Endothelial cell of umbilical vein (primary cell): ENCODE data around the gene MBD6. TPM values are rescaled to one million over a fixed set of nuclear protein-coding genes. Genes with fewer than 3 reads are reported as not detected.

ENCODE experiments used
- BruUV-seq: library from RNA; stranded (reverse); fragments of 400-500 nt; replicated peaks from 2 replicates; lab custom pipeline; 2021; lab: Mats Ljungman, UMichigan
- CTCF ChIA-PET: fragments of 300-600, 350-600 bp; sonication (Branson Sonifier 250); formaldehyde crosslinking; loops from one replicate; lab custom pipeline; 2021; ENCODE audit warnings: antibody characterized with exemption, inconsistent platforms; lab: Charles Lee
- POLR2A ChIA-PET: fragments of 300-600, 350-600 bp; sonication (Branson Sonifier 250); formaldehyde crosslinking; loops from one replicate; lab custom pipeline; 2021; ENCODE audit warnings: antibody characterized with exemption, inconsistent platforms; lab: Charles Lee
- DNase-seq: peaks from one replicate; pipeline ENCODE4 v3.0.0-alpha.2; 2011; ENCODE audit warnings: low read depth, low spot score
- FAIRE-seq: peaks from 2 replicates; lab custom pipeline; 2011; peaks lifted over from hg19 to GRCh38; lab: Jason Lieb, UNC
- H2AFZ ChIP-seq: 2 replicates; pipeline ENCODE4 v1.6.0; 2012; ENCODE audit warnings: low read depth, low read length, control low read depth, inconsistent platforms
- H3K27ac ChIP-seq: 2 replicates; pipeline ENCODE4 v1.5.1; 2011; ENCODE audit warnings: low read depth, mild to moderate bottlenecking, control low read depth, low read length, moderate library complexity; ENCODE audit not compliant: insufficient read depth
- H3K27me3 ChIP-seq, 2 experiments: 2 replicates each; pipeline versions ENCODE4 v1.6.0 to v1.6.1; 2011; ENCODE audit warnings: low read length in 2 of 2, mixed read lengths in 1 of 2; ENCODE audit not compliant: control insufficient read depth in 2 of 2, insufficient read depth in 2 of 2
- H3K36me3 ChIP-seq, 2 experiments: 2 replicates in 1 of 2; 3 replicates in 1 of 2; pipeline ENCODE4 v1.5.1; 2011; ENCODE audit warnings: low read length in 2 of 2, mild to moderate bottlenecking in 1 of 2, moderate library complexity in 1 of 2; ENCODE audit not compliant: control insufficient read depth in 2 of 2, insufficient read depth in 2 of 2; ENCODE audit errors: extremely low read depth in 1 of 2
- H3K4me1 ChIP-seq: 3 replicates; pipeline ENCODE4 v1.5.1; 2011; ENCODE audit warnings: mild to moderate bottlenecking, low read length; ENCODE audit not compliant: control insufficient read depth, insufficient read depth; ENCODE audit errors: extremely low read depth
- H3K4me2 ChIP-seq: 2 replicates; pipeline ENCODE4 v1.6.1; 2011; ENCODE audit warnings: low read length, control low read depth, mixed read lengths; ENCODE audit not compliant: insufficient read depth
- H3K4me3 ChIP-seq, 3 experiments: fragments of 200-600 bp in 1 of 3; sonication (generic), shearing (Covaris generic) in 1 of 3; replicated peaks in 1 of 3; 2 replicates each; pipeline ENCODE4 v1.5.1; 2011 to 2016; ENCODE audit warnings: control low read depth in 3 of 3, low read length in 3 of 3, mild to moderate bottlenecking in 2 of 3, inconsistent platforms in 1 of 3, low read depth in 1 of 3, moderate library complexity in 1 of 3; ENCODE audit not compliant: insufficient read depth in 1 of 3
- H3K79me2 ChIP-seq: 2 replicates; pipeline ENCODE4 v1.6.0; 2012; ENCODE audit warnings: low read length, inconsistent platforms; ENCODE audit not compliant: control insufficient read depth, insufficient read depth
- H3K9ac ChIP-seq: replicated peaks from 2 replicates; pipeline ENCODE3; 2011; ENCODE audit warnings: low read length, control low read depth; ENCODE audit not compliant: insufficient read depth; ENCODE audit errors: extremely low read depth
- H3K9me1 ChIP-seq: replicated peaks from 3 replicates; pipeline ENCODE4 v1.6.0; 2011; ENCODE audit warnings: mild to moderate bottlenecking, low read length; ENCODE audit not compliant: control insufficient read depth, insufficient read depth; ENCODE audit errors: extremely low read depth
- H3K9me3 ChIP-seq: replicated peaks from 2 replicates; pipeline ENCODE4 v1.5.1; 2012; ENCODE audit warnings: low read length, inconsistent platforms; ENCODE audit not compliant: control insufficient read depth, insufficient read depth
- H4K20me1 ChIP-seq: replicated peaks from 2 replicates; pipeline ENCODE3; 2011; ENCODE audit warnings: mild to moderate bottlenecking, low read length; ENCODE audit not compliant: control insufficient read depth, insufficient read depth; ENCODE audit errors: extremely low read depth
- EZH2 ChIP-seq: IDR thresholded peaks from 2 replicates; pipeline ENCODE4 v1.6.1; 2012; ENCODE audit warnings: borderline replicate concordance, low read depth, mild to moderate bottlenecking, moderate library complexity, low read length, inconsistent platforms; ENCODE audit not compliant: severe bottlenecking
- FOS ChIP-seq: IDR thresholded peaks from 2 replicates; pipeline ENCODE4 v1.6.1; 2011; ENCODE audit warnings: mild to moderate bottlenecking, low read length, moderate library complexity, borderline replicate concordance; ENCODE audit not compliant: insufficient read depth
- GATA2 ChIP-seq: IDR thresholded peaks from 2 replicates; pipeline ENCODE4 v1.7.0; 2011; ENCODE audit warnings: low read depth, mild to moderate bottlenecking, moderate library complexity, mixed read lengths, low read length; ENCODE audit not compliant: insufficient read length, insufficient read depth
- JUN ChIP-seq: IDR thresholded peaks from 2 replicates; pipeline ENCODE4 v1.6.1; 2011; ENCODE audit warnings: borderline replicate concordance, low read depth; ENCODE audit not compliant: insufficient read length, insufficient read depth
- MAX ChIP-seq: IDR thresholded peaks from 2 replicates; pipeline ENCODE4 v1.6.1; 2011; ENCODE audit not compliant: insufficient read depth, insufficient read length
- MYC ChIP-seq: IDR thresholded peaks from one replicate; pipeline ENCODE4 v1.6.1; 2011; ENCODE audit warnings: mild to moderate bottlenecking, low read depth, low read length
- POLR2A ChIP-seq: IDR thresholded peaks from 2 replicates; pipeline ENCODE4 v1.6.1; 2012; ENCODE audit warnings: low read depth, mild to moderate bottlenecking, control low read depth, low read length
- POLR2AphosphoS5 ChIP-seq: IDR thresholded peaks from 2 replicates; pipeline ENCODE4 v1.6.1; 2012; ENCODE audit warnings: low read depth, mild to moderate bottlenecking, control low read depth, low read length, moderate library complexity; ENCODE audit not compliant: insufficient read depth
- dilution Hi-C: fragments of 300-500 bp; cut with MboI; formaldehyde crosslinking; loops from one replicate; pipeline ENCODE4 v1.15.0; 2019; ENCODE audit warnings: low sequenced_read_pairs; ENCODE audit not compliant: extremely low pct_ligation_motif_present
- intact Hi-C: fragments of 100-400 bp; cut with micrococcal nuclease; formaldehyde crosslinking; loops from one replicate; pipeline ENCODE4 v1.10.0; 2022
- polyA plus RNA-seq, 4 experiments: library from polyadenylated mRNA; depleted of rRNA in 3 of 4; stranded (reverse) in 3 of 4; unstranded in 1 of 4; fragments of >200 nt; gene quantifications; 2 replicates each; pipeline versions ENCODE4 v1.2.1 to v1.2.3, GENCODE V29; 2011 to 2012; ENCODE audit warnings: missing spikeins in 1 of 4
- total RNA-seq: library from RNA; stranded (reverse); gene quantifications from 2 replicates; pipeline ENCODE4 v1.2.3, GENCODE V29; 2021
- TF ChIP-seq, protein P1 (sequence below), 2 donors: IDR thresholded peaks; 1 replicate in 1 of 2; 2 replicates in 1 of 2; pipeline ENCODE4 v1.5.1; 2011; ENCODE audit warnings: low read length in 2 of 2, mild to moderate bottlenecking in 2 of 2, moderate library complexity in 2 of 2, control low read depth in 1 of 2, inconsistent platforms in 1 of 2, low read depth in 1 of 2; ENCODE audit not compliant: insufficient read depth in 1 of 2; ENCODE audit errors: extremely low read depth in 1 of 2

Gene MBD6
- total and polyA plus RNA-seq, 2 donors (not counting 3 experiments of a cell fraction or from before 2014, with no cell fraction given) = 10.6 to 95.2 TPM

GRCh38 chr12:57516617-57517153 lies 5.9 kb upstream of the MBD6 start:
- peaks cover 28% of the 10 kb centered on the region for H3K4me1 ChIP-seq
- H3K79me2 ChIP-seq = peaks cover 23% of the 10 kb centered on the region
- H3K4me2 ChIP-seq = no peak overlapping the region
- dilution Hi-C loops (no loop called here), intact Hi-C loops (no loop called here)
- BruUV-seq = no TSS peak
- H3K36me3 ChIP-seq = peaks cover 30 to 41% of the 10 kb centered on the region in 2 experiments
- FAIRE-seq = peak; percentile 28
- H3K4me3 ChIP-seq = no peak overlapping the region
- no peaks in the 10 kb centered on the region for H3K27me3 ChIP-seq
- ChIA-PET POLR2A (interaction anchor here (0.9 kb wide), 1 partner anchor 17 kb away, joined by 4 read pairs; no protein-coding TSS in a partner anchor), CTCF (interaction anchor here (1.8 kb wide), 1 partner anchor 12 kb away, joined by 4 read pairs; no protein-coding TSS in a partner anchor)
- H3K9me3 ChIP-seq = no peaks in the 10 kb centered on the region
- H4K20me1 ChIP-seq = no peaks in the 10 kb centered on the region
- no peak overlapping the region for H3K27ac ChIP-seq
- H3K9me1 ChIP-seq = no peaks in the 10 kb centered on the region
- no peak for DNase-seq
- H3K9ac ChIP-seq = no peak overlapping the region
- TF ChIP-seq MYC = no peak
- TF ChIP-seq JUN = no peak
- TF ChIP-seq FOS = no peak
- no peak for TF ChIP-seq GATA2
- TF ChIP-seq POLR2AphosphoS5 = no peak
- TF ChIP-seq MAX = no peak
- TF ChIP-seq, protein P1, sequence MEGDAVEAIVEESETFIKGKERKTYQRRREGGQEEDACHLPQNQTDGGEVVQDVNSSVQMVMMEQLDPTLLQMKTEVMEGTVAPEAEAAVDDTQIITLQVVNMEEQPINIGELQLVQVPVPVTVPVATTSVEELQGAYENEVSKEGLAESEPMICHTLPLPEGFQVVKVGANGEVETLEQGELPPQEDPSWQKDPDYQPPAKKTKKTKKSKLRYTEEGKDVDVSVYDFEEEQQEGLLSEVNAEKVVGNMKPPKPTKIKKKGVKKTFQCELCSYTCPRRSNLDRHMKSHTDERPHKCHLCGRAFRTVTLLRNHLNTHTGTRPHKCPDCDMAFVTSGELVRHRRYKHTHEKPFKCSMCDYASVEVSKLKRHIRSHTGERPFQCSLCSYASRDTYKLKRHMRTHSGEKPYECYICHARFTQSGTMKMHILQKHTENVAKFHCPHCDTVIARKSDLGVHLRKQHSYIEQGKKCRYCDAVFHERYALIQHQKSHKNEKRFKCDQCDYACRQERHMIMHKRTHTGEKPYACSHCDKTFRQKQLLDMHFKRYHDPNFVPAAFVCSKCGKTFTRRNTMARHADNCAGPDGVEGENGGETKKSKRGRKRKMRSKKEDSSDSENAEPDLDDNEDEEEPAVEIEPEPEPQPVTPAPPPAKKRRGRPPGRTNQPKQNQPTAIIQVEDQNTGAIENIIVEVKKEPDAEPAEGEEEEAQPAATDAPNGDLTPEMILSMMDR (IDR thresholded peaks at IDR 0.05; ENCODE audit: extremely low read depth in 1 of 2, insufficient read depth in 1 of 2, low read depth in 1 of 2, low read length in 2 of 2) = no peak
- TF ChIP-seq POLR2A = no peak
- no peak for TF ChIP-seq EZH2
- H2AFZ ChIP-seq = no peak overlapping the region
